AG08396 (cell line): ENCODE data around the gene SLC17A5.
"Not testable (repeated sequence)": the region's sequence is repeated elsewhere in the genome, so short reads cannot be mapped to it uniquely, and the experiment has no call there.

ENCODE experiments used
- DNase-seq: peaks from one replicate; pipeline ENCODE4 v3.0.0; 2012; ENCODE audit warnings: low spot score, mixed read lengths

SLC17A5 gene, protein sequence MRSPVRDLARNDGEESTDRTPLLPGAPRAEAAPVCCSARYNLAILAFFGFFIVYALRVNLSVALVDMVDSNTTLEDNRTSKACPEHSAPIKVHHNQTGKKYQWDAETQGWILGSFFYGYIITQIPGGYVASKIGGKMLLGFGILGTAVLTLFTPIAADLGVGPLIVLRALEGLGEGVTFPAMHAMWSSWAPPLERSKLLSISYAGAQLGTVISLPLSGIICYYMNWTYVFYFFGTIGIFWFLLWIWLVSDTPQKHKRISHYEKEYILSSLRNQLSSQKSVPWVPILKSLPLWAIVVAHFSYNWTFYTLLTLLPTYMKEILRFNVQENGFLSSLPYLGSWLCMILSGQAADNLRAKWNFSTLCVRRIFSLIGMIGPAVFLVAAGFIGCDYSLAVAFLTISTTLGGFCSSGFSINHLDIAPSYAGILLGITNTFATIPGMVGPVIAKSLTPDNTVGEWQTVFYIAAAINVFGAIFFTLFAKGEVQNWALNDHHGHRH

DNA sequence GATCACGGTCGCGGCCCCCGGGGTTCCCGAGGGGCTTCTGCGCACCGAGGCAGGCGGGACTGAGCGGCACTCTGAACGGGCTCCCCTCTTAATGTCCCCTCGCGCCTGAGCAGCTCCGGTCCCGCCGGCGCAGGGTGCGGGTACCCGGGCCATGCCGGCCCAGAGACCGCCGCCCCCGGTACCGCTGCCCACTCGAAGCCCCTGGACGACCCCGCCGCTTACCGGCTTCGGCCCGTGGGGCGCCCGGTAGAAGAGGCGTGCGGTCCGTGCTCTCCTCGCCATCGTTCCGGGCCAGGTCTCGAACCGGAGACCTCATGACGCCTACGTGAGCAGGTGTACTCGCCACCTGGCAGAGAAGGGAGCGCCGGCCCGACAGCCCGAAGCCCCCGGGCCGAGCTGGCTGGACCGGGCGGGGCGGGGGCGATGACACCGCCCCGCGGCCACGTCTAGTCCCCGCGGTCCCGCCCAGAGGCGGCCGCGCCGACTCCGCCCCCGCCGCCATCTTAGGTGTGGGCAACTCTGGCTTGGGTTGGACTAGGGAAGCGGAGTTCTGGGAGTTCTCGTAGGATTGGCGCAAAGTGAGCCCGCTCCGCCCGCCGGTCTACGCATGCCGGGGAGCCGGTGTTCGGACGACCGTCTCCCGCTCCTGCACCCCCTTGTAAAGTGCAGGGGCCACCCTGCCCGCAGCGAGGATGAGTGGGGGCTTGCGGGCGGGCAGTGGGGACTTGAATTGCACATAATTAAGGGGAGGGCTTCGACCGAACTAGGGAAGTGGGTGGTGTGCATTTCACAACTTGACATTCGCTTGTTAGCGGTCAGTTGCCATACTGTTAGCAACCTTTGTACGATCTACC is at the start of gene SLC17A5:
Gene SLC17A5 (minus strand): TSS at position 422 of the 854 bp plus-strand sequence. CDS start 106 bp downstream, at position 316.
- DNase-seq = peak; percentile 97

DNA sequence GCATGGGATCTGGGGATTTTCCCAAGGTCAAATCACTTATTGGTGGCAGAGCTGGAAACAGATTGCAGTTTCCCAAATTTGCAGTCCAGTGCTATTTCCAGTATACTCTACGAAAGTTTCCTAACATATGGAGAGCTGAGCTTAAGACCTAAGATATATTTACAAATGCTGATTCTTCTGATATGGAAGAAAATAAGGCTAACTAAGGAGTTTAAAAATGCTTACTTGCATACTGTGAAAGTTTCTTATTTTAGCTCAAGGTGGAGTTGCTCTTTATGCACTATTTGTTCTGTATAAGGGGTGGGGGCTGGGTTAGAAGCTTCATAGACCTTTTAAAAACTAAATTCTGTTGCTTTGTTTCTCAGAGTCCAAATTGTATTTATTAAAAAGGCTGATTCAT is 49.7 kb upstream of the SLC17A5 start:
- DNase-seq = no peak

DNA sequence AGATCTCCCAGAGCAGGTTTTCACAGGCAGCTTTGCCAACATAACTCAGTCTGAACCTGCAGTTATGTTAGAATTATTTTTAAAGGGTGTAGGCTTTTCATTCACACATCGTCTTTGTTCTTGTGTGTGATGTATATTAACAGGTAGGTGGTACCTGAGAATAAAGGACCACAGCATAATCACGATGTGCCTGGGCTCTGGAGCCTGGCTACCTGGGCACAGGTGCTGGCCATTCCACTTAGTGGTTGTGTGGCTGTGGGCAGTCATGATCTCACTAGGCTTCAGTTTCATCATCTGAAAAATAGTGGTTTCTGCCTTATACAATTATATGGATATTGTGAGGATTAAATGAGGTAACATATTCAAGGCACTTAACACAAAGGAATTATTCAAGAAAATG is 48.7 kb upstream of the SLC17A5 start:
- DNase-seq = no peak

DNA sequence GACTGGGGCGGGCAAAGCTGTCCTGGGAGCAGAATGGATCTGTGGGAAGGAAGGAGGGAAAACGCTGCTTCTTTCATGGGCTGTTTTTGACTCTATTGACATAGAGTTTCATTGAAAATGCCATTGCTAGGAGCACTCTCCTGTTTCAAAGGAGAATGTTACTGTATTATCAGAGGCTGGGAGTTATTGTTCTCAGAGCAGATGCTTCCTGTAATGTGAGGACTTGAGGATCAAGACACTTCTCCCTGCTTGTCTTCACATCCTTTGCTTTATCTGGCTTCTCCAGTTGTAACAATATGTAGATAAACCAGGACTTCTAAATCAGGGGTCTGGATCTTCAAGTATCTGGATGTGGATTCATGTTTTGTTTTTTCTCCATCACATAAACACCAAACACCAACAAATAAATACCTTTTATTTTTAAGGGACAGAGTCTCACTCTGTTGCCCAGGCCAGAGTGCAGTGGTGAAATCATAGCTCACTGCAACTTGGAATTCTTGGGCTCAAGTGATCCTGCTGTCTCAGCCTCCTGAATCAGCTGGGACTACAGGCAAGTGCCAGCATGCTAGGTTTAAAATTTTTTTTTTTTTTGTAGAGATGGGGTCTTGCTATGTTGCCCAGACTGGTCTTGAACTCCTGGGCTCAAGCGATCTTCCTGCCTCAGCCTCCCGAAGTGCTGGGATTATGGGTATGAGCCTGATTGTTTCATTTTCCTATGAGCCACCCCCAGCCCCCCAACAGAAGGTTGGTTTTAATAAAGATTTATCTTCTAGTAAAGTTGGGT is 46.1 kb upstream of the SLC17A5 start:
- no peak for DNase-seq

DNA sequence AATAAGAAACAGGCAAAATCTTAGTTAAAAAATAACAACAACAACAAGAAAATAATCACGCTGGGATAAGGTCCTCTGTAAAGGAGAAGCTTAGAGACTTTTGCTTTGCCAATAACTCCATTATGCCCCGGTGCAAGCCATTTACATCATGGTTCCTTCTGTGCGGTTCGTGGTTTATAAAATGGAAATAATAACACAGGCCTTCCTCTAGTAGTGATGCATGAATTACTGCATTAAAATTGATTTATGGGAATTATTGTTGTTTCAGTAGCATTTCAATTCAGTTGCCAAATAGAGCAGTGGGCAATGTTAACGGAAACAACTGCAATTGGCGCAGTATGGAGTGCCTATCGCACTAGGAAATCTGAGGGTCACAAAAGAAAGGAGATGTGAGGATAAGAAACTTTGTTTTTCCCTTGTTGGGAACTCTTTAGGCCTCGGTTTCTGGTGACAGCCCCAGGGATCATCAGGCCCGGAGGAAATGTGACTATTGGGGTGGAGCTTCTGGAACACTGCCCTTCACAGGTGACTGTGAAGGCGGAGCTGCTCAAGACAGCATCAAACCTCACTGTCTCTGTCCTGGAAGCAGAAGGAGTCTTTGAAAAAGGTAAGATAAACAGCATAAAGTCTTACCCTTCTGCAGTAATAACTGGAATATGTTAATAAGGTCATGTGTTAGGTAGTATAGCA is 43.3 kb upstream of the SLC17A5 start:
- no peak for DNase-seq

DNA sequence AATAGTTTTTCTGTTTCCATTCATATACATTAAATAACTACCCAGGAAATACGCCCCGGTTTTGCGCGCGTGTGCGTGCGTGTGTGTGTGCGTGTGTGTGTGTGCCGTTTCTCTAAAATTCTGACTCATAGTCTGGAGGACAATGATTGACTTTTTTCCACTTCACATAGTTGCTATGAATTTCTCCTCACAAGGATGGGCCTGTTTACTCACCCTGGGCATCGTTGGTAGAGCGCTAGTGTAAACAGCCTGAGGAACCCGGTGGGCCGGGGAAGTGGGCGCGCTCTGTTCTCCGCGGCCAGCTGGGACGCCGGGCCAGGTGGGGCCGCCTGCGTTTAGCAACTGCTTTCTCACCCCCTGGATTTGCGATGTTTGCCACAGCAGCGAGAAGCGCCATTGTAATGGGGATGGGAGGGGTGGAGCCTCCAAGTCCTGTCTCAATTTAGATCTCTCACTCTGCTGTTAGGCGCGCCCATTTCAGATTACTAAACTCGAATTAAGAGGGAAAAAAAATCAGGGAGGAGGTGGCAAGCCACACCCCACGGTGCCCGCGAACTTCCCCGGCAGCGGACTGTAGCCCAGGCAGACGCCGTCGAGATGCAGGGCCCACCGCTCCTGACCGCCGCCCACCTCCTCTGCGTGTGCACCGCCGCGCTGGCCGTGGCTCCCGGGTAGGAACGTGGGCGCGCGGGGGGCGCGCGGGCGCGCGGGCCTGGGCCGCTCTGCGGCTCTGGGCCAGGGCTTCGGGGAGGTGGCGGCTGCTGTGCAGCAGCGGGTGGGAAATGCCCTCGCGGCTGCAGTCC is 42.0 kb upstream of the SLC17A5 start, which contains the start of gene CD109:
Gene CD109 (plus strand): TSS at position 585 of the 803 bp plus-strand sequence. CDS start 13 bp downstream, at position 598.
- DNase-seq = peak; percentile 64

DNA sequence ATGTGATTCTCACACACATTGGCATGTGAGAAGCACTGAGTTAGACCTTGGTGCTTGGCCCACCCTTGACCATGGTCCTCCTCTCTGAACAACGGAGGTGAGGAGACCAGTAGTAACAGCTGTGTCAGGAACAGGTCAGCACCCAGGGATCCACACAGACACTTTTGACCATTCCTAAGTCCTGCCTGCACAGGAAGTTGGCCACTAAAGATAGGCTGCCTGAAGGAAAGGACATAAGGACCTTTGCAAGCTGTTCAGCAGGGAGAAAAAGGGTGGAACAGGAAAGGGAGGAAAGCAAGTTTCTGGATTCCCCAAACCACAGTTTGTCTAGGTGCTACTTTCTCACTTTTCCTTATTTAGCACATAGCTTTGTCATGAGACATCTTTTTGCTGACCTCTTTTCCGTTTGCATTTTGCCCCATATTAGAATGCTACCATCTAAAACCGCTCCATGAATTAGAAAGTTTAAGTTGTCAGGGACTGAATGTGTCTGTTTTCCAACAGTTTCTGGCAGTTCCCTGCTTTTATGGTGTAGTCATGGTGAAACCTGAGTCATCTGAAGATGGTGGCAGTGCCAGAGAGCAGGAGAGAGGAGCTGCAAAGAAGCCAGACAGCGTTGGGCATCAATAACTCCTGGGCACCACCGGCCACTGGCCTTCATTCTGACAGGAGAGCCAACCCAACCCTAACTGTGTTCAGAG is 41.1 kb upstream of the SLC17A5 start:
- DNase-seq = peak; percentile 24

DNA sequence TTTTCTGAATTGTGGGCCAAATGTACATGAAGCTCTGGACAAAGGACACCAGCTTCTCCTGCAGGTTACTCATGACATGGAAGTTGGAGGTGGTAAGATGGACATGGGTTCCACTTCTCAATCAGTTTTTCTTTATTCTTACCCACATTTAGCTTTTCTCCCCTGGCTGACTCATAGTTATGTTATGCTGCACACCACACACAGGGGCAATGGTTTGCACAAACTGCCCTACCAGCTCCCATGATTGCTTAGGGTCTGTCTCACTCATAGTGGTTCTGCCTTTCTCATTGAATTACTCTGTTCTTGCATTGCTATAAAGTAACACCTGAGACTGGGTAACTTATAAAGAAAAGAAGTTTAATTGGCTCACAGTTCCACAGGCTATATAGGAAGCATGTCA is 37.7 kb upstream of the SLC17A5 start:
- peak; percentile 25 for DNase-seq

DNA sequence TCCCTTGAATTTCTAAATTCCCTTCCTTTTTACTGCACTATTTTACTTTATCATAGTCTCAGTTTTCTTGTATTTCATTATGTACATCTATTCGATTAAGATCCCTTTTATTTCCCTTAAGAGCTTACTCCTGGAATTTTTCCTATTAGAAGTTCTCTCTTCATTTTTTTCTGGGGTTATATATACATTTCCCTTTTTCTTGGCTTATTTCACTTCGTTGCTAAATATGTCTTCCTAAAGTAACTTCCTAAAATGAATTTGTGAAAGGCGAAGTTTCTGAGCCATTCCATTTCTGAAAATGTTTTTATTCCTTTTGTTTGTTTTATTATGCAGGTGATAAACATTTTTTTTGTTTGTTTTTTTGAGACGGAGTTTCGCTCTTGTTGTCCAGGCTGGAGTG is 36.3 kb upstream of the SLC17A5 start:
- no peak for DNase-seq

DNA sequence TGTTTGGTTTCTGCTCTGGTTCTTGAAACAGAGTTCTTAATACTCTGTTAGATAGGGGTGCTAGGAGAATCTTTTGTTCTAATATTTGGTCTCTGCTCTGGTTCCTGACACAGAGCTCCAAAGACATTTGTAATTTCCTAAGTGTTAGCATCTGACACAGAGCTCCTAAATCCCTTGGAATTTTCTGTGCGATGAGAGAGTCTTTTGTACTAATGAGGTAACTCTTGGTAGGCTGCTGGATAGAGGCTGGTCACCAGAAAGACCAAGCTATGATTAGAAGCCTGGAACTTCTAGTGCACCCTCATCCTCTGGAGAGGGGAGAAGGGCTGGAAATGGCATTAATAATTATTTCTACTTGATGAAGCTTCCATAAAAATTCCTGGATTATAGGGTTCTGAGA is 34.6 kb upstream of the SLC17A5 start:
- DNase-seq = no peak

DNA sequence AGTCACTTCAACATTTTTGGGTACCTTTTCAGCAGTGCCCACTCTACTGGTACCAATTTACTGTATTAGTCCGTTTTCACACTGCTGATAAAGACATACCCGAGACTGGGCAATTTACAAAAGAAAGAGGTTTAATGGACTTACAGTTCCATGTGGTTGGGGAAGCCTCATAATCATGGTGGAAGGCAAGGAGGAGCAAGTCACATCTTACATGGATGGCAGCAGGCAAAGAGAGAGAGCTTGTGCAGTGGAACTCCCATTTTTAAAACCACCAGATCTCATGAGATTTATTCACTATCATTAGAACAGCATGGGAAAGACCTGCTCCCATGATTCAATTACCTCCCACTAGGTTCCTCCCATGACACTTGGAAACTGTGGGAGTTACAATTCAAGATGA is 29.8 kb upstream of the SLC17A5 start:
- DNase-seq = not testable (repeated sequence)

DNA sequence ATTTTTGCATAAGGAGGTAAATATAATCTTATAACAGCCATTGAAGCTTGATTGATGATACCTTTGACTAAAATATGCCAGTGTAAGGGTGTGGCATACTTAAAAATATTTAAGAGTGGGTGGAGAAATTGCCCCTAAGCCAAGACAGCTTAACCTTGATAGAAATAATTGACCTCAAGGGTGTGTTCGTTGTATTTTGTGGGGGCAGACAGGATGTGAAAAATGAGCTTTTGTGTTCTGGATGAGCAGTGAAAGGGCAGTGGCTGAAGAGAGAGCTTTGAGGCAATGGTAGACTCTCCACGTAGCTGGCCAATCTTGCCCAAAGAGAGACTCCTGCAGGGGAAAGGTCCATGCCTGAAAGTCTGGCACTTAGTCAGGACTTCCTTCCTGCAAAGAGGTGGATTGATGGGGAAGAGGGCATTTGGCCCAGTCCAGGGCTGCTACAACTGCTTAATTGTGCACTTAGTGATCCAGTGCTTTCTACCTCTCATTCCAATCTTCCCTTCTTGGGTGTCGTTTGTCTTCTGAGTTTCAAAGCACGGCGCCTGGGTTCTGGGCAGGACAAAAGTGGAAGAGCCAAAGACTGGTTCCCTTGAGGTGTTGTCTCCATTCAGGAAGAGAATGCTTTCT is 26.6 kb upstream of the SLC17A5 start:
- no peak for DNase-seq

DNA sequence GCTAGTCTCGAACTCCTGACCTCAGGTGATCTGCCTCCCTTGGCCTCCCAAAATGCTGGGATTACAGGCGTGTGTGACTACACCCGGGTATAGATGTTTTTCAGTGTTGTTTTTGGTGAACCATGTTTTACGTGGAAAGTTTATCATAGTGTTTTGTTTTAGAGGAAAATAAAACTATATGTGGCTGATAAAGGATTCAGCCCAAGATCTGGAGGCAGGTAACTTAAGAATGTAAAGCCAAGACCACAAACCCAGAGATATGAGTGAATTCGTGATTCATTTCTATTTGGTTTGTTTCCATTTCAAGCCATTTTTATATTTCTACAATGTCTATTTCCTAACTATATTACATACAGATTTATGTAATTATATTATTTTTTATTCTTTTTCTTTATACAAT is 26.1 kb upstream of the SLC17A5 start:
- DNase-seq = not testable (repeated sequence)

DNA sequence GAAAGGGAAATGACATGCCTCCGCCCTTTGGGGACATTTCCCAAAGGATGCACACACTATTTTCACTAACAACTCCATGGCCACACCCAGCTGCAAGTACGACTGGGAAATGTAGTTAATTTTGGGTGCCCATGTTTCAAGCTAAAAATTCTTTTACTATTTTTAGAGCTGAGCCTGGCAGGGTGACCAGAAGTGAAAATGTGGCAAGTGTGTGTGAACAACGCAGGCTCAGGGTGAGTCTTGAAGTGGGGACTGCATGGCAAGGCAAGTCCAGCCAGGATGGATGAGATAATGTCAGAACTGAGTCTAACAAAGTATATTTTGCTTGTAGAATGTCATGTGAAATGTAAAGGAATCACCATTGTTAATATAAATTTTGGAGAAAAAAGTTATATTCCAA is 25.2 kb upstream of the SLC17A5 start:
- no peak for DNase-seq

DNA sequence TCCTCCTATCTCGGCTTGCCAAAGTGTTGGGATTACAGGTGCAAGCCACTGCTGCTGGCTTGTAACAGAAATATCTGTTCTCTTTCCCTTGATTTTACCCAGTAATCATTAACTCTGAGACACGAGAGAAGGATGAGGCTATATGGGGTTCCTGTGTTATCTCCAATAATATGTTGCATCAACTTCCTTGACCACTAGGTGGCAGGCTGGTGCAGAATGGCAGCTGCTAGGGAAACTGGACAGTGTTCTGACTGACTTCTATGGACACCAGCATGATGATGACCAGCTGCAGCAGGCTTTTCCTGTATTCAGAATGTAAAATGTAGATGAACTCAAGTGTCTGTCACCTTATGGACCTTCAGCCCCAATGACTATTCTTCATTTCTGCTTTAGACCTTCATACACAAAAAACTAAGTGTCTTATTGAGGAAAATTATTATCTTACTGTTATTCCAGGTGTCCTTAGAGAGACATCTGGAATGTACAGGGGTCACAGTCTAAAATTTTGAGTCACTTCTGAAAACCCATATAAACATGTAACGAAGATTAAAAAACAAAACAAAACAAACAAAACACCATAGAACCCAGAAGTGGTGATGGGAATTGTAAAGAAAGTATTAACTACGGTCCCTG is 21.8 kb upstream of the SLC17A5 start:
- DNase-seq = peak; percentile 79

DNA sequence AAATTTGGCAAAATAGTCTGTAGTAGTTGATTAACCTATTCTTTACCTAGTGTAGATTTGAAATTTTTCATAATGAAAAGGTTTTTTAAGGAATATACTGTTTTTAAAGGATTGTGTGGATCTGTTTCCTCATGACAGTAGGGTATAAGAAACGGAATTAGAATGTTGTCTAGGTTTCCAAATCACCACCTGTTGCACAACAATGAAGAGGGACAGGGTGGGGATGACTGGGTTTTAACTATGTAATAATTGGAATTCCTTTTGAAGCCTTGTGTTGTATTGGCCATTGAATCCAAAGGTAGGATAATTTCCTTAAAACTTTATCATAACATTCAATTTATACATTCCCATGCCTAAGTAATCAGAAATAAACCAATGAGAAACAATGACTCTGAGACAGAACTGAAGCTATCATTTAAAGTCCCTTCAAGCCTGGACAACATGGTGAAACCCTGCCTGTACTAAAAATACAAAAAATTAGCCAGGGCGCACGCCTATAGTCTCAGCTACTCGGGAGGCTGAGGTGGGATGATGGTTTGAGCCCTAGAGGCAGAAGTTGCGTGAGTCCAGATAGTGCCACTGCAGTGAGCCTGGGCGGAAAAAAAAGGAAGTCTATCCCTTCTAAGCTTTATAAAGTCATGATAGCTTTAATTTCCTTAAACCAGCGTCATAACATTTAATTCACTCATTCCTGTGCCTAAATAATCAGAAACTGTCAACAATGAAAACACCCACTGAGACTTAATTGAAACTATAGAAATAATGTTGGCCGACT is 18.3 kb upstream of the SLC17A5 start:
- no peak for DNase-seq

DNA sequence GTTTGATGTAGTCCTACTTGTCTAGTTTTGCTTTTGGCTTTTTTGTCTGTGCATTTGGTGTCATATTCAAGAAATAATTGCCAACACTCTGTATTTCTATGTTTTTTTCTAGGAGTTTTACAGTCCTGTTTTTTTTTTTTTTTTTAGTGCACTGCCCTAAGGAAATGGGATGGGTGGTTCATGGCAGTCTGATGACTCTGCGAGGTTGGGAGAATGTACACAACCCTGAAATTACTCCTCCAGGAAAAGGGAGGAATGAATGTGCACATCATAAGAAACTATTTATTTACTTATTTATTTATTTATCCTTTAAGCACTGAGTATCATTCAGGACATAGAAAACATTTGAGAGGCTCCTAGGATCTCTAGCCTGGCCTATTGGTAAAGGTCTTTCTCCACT is 15.2 kb upstream of the SLC17A5 start:
- DNase-seq = no peak

DNA sequence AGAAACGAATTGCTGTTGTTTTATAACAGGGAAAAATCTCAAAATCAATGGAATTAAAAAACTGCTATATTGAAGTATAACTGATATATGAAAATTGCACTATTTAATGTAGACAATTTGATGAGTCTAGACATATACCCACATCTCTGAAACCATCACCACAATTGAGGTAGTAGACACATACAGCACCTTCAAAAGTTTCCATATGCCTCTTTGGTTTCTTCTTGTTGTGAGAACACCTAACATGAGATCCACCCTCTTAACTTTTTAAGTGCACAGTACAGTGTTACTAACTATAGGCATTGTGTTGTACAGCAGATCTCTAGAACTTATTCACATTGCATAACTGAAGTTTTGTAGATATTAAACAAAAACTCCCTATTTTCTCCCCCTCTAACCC is 14.0 kb upstream of the SLC17A5 start:
- no peak for DNase-seq
